Measurements from ENCODE around the gene TRIM9. TPM values are rescaled to one million over a fixed set of nuclear protein-coding genes. Genes with fewer than 3 reads are reported as not detected.

Gene TRIM9
- total RNA-seq, 1 experiment from 2014 or later = 0.02 TPM

DNA sequence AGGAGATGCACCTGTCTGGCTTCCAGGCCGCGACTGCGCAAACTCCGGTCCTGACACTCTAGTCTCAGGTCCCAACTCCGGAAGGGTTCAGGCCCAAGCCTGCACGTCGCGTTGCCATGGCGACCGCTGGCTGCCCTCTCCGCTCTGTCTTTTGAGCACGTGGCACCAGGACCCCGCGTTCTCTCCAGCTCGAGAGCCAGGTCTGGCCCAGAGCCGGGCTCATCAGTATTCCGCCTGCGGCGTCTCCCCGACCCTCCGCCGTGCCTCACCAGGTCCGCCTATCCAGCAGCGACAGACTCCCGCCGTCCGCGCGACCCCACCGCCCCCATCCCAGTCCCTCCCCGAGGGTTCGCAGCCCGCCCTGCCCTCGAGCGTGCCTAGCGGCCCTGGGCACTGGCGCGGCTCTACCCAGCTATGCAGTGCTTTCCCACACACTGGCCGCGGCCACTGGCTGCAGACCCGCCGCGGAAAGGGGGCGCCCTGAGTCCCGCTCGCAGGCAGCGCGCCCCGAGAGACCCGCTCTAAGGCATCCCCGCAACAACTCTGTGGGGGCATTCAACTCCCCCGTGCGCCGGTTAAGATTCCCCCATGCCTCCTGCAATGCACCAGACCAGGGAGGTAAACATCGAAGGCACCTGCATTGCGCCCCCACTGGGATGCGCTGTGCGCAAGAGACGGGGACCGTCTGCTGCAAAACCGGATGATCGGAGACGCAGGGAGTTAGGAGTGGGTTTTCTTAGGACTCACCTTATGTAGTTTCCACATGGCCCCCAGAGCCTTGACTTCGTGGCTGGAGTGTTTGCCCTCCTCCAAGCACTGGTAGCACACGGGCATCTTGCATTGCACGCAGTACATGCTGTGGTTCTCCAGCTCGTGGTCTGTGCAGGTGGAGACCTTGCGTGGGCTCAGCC is 1.3 kb downstream of the TRIM9 start:
- DNase-seq (ENCODE audit: low spot score) = no peak

DNA sequence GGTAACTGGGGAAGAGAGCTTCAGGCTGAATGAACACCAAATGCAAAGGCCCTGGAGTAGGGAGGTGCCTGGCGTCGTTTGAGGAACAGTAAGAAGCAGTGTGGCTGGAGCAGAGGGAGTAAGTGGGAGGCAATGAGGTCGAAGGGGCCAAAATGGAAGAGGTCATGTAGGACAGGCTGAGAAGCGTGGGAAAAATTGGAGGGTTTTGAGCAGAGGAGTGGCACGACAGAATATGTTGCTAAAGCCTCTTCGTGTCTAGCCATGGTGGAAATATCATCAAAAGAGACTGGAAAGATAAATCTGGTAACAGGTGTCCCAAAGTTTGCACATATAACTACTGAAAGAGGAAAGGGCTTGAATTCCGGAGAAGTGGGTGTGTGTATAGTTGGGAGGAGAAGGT is 1.9 kb downstream of the TRIM9 start:
- DNase-seq (ENCODE audit: low spot score) = no peak

DNA sequence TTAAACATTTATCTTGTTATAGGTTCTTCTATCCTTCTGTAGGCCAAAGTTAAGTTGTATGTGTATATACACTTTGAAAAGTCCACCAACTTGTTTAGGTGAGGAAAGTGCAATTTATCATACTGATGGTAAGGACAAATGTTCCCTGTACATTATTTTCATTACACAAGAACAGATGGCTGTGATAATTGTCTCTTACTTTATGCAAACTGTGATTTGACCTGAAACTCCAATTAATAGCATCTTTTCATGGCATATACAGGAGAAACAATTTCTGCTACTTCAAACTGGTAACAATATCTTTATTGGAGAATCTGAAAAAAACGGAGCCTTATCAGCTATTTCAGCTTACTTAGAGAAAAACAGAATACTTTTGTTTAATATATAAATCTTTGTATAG is 5.6 kb downstream of the TRIM9 start:
- DNase-seq (ENCODE audit: low spot score) = no peak

DNA sequence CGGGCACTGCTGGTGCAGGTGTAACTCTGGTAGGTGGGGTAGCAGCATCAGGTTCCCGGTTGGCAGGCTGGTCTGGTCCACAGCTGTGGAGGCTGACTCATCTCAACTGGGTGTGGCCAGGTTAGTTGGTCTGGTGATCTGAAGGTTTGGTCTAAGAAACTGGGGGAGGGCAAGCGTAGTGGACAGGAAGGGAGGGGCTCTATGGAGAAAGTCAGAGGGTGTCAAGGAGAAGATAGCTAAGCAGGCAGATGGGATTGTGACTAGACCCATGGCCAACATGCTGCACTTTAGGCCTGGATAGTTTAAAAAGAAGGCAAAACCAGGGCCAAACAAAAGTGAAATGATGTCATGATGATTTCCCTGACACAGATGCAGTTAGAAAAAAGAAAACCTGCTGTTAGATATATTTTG is 7.9 kb downstream of the TRIM9 start:
- peak; percentile 57 for DNase-seq (ENCODE audit: low spot score)

DNA sequence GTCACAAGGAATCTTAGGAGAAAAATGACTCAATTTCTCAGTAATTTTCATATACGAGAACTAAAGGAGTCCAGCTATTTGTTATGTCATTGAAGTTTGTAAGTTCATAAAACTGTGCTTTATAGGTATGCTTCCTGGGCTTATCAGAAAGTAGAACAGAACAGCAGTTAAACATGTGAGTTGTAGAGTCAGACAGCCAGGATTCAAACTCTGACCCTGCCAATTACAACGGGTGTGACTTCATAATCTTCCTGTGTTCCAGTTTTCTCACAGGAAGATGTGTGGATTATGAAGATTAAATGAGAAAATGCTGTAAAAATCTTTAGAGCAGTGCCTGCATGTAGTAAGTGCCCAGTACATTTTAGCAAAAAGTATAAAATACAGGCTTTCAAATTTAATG is 8.9 kb downstream of the TRIM9 start:
- DNase-seq (ENCODE audit: low spot score) = no peak

DNA sequence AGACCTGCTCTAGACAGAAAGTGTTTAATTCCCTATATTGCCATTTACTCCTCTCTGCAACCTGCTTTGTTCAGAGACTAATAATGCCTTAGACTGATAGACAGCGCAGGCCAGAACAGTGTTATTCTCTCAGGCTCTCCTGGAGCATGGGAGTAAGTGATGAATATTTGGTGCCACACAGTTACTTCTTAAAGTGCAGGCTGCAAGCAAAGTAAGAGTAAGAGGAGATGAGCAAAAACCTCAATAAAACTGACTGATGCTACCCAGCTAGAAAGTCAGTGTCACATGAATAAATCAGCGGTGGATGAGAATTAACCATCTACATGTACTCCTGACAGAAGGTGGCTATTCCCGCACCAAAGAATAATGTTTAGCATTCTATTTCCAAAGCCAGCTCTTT is 9.9 kb downstream of the TRIM9 start:
- DNase-seq (ENCODE audit: low spot score) = no peak

DNA sequence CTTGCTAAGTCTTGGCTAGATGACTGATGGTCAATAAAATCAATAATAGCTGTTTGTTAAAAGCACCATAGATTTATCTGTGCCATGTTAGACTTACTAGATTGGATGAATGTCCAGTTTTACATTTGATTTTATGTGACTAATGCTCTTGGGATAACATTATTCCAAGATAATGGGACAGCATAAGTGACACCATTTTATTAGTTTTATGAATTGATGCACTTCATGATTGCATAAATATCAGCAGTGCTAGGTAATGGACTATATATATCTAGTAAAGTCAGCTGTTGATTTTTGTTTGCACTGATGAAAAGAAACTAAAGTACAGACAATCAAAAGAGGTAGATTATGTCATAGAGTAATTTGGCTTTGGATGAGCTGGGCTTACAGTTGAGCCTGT is 10.4 kb downstream of the TRIM9 start:
- no peak for DNase-seq (ENCODE audit: low spot score)

DNA sequence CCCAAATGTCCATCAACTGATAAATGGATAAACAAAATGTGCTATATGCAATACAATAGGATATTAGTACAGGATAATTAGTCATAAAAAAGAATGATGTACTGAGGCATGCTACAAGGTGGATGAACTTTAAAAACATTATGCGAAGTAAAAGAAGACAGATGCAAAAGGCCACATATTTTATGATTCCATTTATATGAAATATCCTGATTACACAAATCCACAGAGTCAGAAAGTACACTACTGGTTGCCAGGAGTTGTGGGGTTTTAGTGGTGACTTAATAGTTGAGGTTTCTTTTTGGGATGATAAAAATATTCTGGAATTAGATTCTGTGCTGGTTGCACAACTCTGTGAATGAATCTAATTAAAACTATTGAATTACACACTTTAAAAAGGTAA is 12.6 kb downstream of the TRIM9 start:
- DNase-seq (ENCODE audit: low spot score) = no peak

DNA sequence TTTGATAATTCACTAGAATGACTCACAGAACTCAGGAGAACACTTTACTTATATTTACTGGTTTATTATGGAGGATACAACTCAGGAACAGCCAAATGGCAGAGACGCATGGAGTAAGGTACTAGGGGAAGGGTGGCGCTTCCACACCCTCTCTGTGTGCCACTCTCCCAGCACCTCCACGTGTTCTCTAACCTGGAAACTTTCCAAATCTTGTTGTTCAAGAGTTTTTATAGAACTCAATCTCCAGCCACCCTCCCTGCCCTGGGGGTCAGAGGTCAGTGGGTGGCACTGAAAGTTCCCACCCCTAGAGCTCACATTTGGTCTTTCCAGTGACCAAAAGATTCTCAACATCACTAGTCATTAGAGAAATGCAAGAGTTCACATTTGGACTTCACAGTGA is 13.2 kb downstream of the TRIM9 start:
- DNase-seq (ENCODE audit: low spot score) = no peak

DNA sequence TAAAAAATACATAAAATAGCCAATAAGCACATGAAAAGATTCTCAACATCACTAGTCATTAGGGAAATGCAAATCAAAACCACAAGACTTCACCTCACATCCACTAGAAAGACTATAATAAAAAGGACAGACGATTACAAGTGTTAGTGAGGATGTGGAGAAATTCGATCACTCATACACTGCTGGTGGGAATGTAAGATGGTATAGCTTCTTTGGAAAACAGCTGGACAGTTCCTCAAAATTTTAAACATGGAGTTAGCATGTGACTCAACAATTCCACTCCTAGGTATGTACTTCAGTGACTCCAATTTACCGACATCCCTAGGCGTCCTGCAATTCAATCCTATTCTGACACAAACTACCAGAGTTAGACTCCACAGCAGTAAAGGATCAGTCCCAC is 13.7 kb downstream of the TRIM9 start:
- no peak for DNase-seq (ENCODE audit: low spot score)

DNA sequence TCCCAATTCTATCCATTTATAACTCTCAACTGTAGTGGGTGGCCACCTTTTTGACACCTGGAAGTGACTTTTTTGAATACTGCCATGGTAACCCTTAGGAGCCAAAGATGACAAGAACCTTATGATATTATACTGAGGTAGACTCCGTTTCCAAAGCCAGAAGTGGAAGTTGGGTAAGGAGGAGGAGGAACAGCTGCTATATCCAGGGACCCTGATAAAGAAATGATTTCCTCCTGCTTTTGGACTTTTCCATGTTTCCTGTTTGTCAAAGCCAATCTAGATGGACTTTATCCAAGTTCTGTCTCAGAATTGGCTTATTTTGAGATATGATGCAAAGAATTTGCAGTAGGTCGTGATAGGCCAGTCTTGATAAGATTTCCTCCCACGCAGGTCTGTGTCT is 14.3 kb downstream of the TRIM9 start:
- no peak for DNase-seq (ENCODE audit: low spot score)

DNA sequence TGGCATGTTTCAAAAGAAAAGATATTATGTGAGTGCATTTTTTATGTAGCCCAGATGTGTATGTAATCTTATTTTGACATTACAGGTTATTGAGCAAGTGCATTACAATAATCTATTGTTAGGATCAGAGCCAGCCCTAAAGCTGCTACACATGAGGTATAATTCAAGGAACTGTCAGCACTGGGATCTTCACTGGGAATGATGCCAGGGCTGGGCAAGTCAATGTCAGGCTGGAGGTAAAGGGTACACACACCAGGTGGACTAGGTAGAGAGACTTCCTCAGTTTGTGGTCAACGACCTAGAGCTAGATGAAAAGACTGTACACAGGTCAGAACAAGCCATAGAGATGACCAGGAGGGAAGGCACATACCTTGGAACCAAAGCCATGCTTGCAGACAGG is 15.4 kb downstream of the TRIM9 start:
- DNase-seq (ENCODE audit: low spot score) = no peak

DNA sequence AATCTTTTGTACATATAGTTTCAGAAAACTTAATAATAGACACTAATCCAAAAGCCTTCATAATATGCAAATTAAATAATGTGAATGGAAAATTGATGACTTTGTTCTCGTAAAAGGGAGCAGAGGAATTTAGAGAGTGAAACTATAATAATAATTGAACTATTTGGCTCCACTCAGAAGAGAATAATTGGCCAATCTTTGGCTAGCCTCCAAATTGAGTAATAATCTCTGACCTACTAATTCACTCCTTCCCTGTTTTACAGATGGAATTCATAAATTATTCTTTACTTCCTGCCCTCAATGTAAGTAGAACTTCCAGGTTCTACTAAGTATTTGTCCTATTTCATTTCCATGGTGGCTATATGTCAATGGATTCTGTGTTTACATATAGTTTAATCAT is 15.8 kb downstream of the TRIM9 start:
- DNase-seq (ENCODE audit: low spot score) = no peak

DNA sequence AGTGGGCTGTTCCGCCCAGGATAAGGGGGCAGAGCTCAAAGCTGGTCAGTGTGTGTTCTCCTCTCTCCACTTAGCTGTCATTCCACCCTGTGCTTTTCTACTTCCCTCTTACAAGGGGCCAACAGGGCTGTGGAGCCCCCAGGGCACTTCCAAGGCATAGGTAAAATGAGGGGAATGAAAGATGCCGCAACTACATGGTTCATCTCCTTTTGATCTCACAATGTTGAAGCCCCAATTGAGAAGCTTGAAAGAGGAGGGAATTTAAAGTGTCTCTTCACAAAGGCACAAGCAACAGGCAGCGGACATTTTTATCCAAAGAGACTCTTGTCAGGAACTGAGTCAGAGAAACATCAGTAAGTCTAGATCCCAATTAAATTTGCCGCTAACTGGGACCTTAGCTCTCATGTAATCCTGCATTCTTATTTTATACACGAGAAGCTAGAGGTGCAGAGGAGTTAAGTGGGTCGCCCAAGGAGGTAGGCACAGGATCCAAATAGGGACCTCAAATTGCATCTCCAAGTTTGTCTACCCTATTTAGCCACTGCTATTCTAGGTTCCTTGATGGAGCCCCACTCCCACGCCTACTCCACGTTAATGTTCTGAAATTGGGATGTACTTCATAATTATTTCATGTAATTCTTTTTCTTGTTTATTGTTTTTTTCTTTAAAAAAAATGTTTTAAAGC is 20.1 kb downstream of the TRIM9 start:
- DNase-seq (ENCODE audit: low spot score) = no peak

DNA sequence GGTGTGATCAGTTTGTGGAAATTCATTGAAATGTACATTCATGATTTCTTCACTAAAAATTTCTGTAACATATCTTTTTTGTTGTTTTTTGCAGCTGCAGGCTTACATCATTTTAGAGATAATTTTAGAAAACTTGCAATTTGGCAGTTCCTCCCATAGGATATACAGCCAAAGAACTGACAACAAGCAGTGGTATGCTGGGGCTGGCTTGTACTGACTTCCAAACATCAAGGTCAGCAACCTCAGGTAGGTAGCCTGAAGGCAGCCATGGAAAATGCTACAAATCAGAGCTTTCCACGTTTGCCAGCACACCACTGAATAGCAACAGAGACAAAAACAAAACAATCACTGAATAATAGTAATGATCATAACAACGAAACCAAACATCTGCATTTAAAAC is 21.2 kb downstream of the TRIM9 start:
- DNase-seq (ENCODE audit: low spot score) = no peak

DNA sequence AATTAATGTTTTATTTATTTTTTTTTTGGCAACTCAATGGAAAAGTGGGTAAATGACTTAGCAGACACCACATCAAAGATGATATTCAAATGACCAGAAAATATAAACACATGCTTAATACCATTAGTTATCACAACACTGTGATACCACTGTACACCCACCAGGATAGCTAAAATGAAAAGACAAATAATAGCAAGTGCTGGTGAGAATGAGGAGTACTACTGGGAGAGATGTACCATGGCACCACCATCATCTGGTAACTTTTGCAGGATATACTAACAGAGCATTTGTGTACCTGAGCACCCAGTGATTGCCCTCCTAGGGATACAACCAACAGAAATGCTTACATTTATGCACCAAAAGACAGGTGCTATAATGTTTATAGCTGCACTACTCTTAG is 21.9 kb downstream of the TRIM9 start:
- DNase-seq (ENCODE audit: low spot score) = no peak

DNA sequence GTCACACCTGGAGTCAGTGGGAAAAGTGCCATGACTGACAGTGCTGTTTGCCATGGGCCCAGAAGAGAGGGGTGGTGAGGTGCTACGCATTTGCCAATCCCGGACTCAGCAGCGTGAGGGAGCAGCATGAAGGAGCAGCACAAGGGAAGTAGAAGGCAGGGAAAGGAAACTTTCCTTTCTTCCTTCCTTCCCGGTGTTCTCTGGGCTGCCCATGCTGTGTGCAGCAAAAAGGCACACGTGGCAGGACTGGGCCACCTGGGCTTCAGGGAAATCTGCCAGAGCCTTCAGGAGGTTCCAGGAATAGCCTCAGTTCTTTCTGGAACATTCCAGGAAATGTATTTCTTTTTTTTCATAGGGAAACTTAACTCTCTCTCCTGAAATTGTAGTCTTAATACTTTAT is 23.0 kb downstream of the TRIM9 start:
- DNase-seq (ENCODE audit: low spot score) = no peak

DNA sequence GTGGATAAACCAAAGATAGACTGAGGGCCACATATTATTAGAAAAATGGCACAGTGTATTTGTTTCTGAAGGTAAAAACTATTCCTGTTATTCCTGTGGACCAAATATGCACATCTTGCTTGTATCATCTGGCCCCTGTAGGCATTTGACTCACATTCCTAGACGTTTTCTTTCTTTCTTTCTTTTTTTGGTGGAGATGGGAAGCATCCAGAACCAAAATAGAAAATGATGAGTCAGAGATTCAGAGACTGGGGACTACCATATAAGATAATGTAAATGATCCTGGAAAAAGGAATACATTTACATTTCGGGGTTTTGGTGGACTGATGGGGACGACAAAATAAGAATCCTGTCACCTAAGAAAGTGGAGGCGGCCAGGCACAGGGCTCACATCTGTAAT is 24.2 kb downstream of the TRIM9 start:
- no peak for DNase-seq (ENCODE audit: low spot score)

DNA sequence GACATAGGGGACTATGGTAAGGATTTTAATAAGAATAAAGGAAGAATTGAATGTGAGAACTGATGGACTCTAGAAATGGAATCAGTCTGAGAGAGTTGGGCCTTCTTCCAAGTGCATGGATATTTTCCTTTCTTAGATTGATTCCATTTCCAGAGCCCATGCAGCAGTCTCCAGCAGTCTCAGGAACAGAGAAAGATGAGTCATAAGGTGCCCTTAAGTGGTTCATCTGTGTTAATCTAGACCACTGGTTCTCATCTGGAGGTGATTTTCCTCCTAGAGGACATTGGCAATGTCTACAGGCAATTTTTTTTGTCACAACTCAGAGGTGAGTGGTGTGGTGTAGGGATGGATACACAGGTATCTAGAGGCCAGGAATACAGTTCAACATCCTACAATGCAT is 25.9 kb downstream of the TRIM9 start:
- no peak for DNase-seq (ENCODE audit: low spot score)

DNA sequence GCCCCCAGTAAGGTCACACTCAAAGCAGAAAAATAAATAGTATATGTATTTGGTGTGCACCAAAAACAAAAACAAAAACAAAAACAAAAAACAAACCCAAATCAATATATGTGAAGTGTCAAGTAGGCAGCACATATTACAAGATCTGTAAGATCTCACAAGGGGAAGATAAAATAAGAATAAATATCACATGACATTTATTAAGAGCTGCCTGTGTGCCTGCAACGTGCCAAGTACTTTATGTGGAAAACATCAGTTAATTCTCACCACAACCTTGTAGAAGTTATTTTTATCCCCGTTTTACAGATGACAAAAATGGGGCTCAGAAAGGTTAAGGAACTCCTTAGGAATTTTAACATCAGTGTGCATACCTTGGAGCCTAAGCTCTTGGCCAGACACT is 26.6 kb downstream of the TRIM9 start:
- no peak for DNase-seq (ENCODE audit: low spot score)

DNA sequence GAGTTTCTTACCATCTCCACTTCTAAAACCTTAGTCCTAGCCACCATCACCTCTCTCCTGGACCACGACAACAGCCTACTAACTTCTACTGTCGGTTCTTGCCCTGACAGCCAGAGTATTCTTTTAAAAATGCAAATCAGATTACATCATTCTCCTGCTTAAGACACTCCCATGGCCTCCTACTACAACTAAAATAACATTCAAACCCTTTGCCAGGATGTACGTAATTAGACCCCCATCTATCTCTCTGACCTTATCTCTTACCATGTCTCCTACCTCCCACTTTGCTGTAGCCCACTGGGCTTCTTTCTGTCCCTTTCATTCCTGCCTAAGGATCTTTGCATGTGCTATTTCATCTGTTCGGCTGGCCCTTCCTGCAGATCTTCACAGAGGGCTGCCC is 27.6 kb downstream of the TRIM9 start:
- no peak for DNase-seq (ENCODE audit: low spot score)

DNA sequence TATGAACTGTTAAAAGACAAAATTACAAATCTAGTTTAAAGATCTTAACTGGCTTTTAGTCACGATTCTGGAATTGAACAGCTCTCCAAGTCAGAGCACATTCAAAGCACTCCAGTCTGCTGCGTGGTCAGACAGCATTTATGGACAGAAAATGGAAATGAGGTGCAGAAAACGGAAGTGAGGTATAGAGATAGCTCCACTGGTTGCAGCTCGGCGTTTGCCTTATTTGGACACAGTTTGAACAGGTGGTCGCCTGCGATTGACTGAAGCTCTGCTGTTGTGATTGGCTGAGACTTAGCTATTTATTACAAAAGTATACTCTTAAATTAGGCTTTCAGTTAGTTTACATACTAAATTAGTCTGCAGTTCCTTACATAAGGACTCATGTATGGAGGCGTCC is 28.3 kb downstream of the TRIM9 start:
- no peak for DNase-seq (ENCODE audit: low spot score)

DNA sequence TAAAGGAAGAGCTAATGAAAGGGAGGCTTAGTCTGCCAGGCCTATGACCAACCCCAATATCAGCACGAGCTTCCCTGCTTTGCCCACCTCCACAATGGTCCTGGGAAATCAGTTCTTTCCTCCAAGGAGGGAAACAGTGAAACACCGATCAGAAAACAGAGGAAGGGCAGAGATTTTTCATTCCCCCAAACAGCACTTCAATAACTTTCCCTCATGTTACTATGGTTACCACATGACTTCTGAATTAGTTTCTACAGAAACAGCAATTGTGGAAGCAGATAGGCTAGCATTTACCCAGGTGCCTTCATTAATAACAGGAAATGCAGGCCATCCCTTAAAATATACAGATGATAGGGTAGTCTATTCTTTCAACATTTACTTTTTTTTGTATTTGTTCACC is 35.9 kb downstream of the TRIM9 start:
- DNase-seq (ENCODE audit: low spot score) = no peak

DNA sequence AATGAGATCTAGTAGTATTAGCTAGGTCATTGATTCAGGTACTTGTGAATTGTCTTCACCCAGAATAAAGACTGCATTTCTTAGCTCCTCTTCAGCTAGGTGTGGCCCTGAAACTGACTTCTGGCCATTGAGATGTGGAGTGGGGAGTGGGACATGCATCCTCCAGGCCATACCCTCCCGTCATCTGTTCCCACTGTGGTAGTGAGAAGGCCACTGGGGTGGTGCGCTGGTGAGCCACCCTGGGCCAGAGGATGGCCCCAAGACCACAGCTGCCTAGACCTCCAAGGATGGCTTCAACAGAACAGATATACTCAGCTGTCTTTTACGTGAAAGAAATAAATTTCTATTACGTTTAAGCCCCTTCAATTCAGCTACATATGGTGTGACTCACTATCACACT is 36.5 kb downstream of the TRIM9 start:
- no peak for DNase-seq (ENCODE audit: low spot score)

All from A172 (cell line).